Upper lobe of left lung (tissue), 4 donors: ENCODE measurements around the gene IGSF11.

Experiments used
- EP300 ChIP-seq, 4 donors: sonication (generic); formaldehyde crosslinking; IDR thresholded peaks; one replicate each; pipeline ENCODE4 v1.5.1; 2017; ENCODE audit warnings: antibody characterized with exemption in 4 of 4, control low read depth in 2 of 4
- POLR2A ChIP-seq, 4 donors: fragments of 450-650 bp; IDR thresholded peaks; one replicate each; pipeline ENCODE4 v1.5.1; 2016 to 2017; ENCODE audit warnings: antibody characterized with exemption in 4 of 4, mild to moderate bottlenecking in 2 of 4
- POLR2AphosphoS5 ChIP-seq, 2 donors: sonication (generic); formaldehyde crosslinking; IDR thresholded peaks; one replicate each; pipeline ENCODE4 v1.5.1; 2017; ENCODE audit warnings: antibody characterized with exemption in 2 of 2
- TF ChIP-seq, protein P1 (sequence below), 6 experiments: fragments of 450-650 bp in 4 of 6; fragments of 200-600 bp in 2 of 6; sonication (generic) in 2 of 6; IDR thresholded peaks; one replicate each; pipeline ENCODE4 v1.5.1; 2016 to 2019; ENCODE audit warnings: antibody characterized with exemption in 6 of 6

DNA sequence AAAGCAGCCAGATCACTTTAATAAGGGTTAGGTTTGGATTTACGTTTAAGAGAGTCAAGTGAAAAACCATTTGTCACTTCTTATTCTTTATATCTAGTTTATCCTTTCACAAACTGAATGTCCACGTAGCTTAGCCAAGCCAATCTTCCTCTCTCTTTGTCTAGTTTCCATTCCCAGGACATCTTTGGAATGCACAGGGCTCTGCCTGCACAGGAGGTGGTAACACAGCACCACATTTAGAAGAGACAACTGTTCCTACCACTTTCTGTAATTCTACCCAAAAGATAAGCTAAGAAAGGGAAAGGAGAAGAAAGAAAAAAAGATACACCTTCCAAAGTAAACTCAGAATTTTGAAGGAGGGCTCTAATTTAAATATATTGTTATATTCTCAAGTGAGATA, 67.9 kb downstream of the IGSF11 start:
- TF ChIP-seq POLR2AphosphoS5 (IDR thresholded peaks at IDR 0.05) (no peak), POLR2A (IDR thresholded peaks at IDR 0.05) (no peak), EP300 (IDR thresholded peaks at IDR 0.05) (no peak)
- TF ChIP-seq, protein P1, sequence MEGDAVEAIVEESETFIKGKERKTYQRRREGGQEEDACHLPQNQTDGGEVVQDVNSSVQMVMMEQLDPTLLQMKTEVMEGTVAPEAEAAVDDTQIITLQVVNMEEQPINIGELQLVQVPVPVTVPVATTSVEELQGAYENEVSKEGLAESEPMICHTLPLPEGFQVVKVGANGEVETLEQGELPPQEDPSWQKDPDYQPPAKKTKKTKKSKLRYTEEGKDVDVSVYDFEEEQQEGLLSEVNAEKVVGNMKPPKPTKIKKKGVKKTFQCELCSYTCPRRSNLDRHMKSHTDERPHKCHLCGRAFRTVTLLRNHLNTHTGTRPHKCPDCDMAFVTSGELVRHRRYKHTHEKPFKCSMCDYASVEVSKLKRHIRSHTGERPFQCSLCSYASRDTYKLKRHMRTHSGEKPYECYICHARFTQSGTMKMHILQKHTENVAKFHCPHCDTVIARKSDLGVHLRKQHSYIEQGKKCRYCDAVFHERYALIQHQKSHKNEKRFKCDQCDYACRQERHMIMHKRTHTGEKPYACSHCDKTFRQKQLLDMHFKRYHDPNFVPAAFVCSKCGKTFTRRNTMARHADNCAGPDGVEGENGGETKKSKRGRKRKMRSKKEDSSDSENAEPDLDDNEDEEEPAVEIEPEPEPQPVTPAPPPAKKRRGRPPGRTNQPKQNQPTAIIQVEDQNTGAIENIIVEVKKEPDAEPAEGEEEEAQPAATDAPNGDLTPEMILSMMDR (IDR thresholded peaks at IDR 0.05) = no peak
